Activated CD4-positive, CD25-positive, alpha-beta regulatory T cell treated with anti-CD3 and anti-CD28 coated beads, Interleukin-2, amount 50 U/mL, for 72 hours (primary cell): ENCODE data around the gene MYO1E.

ENCODE experiments used
- DNase-seq: peaks from one replicate; pipeline ENCODE4 v3.0.0; 2021

The MYO1E gene

GRCh38 chr15:59385171-59385570 is 12.5 kb upstream of the MYO1E start:
- DNase-seq: no peak

GRCh38 chr15:59384507-59384906 is 11.8 kb upstream of the MYO1E start:
- DNase-seq: no peak

DNA sequence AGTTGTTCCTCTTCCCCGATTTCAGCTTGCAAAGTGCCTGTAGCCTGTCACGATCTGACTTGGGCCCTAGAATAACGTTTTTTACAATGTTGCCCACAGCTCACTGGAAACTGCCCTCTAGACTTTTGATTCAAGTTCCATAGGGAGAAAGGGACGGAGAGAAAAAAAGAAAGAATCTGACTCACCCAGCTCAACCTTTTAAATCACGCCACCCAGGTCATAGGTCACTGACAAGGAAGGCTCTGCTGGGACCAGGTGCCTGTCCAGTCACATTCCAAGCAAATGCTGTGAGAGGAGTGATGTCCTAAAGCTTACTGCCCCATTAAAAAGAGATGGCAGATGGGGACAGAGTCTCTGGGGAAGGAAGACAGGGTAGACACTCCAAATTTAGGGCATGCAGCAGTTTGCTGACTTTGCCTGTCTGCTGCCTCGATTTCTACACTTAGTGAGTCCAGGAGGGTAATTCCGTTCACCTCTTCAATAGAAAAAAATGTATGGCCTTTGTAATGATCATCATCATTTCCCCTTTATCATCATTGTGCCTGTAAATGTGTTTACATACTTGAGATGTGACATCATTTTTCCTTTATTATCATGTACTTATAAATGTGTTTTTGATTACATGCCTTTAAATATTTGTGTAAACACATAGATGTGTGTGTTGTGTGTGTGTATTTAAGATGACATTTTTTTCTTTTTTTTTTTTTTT is 8.4 kb upstream of the MYO1E start:
- no peak for DNase-seq

GRCh38 chr15:59379531-59379930 is 6.9 kb upstream of the MYO1E start:
- no peak for DNase-seq

GRCh38 chr15:59378855-59379254 is 6.2 kb upstream of the MYO1E start:
- DNase-seq: no peak

- DNase-seq: no peak
Measured at GRCh38 chr15:59377924-59378323, 5.3 kb upstream of the MYO1E start.

- DNase-seq: no peak
Measured at GRCh38 chr15:59376733-59377132, 4.1 kb upstream of the MYO1E start.

DNA sequence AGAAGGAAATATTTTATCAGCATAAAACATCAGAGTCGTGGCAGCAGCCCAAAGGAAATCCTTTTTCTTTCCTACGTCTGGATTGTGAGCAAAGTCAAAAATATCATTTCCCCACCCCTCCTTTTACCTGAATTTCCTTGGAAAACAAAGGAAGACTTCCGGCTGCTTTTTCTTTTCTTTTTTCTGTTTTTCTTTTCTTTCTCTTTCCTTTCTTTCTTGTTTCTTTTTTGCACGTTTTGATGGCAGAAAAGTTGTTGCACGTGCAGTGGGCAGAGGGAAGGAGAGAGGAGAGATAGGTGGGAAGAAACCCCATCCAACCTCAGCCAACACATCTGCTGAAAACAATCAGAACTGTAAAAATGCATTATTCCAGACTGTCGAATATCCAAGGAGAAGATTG is 544 bp upstream of the MYO1E start:
- no peak for DNase-seq

GRCh38 chr15:59371458-59372351 is 966 bp downstream of the MYO1E start:
- DNase-seq: no peak

DNA sequence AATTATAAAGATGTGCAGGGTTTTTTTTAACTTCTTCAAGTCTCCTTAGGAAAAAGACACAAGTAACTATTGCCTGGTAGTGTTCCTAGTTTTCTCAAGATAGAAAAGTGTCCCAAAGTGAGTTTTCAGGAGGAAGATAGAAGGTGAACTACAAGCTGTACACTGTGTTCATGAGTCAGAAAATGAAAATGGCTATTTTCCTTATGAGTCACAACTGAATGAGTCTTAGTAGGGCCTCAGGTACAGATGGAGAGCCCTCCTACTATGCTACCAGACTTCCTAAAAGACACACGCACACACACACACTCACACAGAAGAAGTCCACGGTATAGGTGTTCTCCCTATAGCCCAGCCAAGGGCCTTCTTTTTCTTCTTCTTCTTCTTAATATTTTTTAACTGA is 3.1 kb downstream of the MYO1E start:
- DNase-seq: no peak

DNA sequence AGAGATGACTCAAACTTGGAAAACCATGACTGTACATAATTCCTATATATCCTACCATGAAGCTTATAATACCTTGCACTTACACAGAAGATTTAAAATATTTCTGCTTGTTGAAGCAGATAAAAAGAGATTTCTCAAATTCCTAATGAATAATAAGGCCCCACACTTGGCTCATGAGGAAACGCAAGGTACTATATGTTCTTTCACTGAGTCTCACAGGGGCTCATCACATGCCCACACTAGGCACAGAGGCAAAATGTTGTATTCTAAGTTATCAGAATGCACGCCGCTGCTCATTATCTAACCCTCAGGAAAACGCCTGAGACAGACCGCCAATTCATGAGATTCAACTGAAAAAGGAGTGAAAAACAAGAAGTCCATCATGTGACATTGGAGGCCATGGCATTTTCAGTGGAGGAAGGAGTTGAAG is 5.6 kb downstream of the MYO1E start:
- no peak for DNase-seq

DNA sequence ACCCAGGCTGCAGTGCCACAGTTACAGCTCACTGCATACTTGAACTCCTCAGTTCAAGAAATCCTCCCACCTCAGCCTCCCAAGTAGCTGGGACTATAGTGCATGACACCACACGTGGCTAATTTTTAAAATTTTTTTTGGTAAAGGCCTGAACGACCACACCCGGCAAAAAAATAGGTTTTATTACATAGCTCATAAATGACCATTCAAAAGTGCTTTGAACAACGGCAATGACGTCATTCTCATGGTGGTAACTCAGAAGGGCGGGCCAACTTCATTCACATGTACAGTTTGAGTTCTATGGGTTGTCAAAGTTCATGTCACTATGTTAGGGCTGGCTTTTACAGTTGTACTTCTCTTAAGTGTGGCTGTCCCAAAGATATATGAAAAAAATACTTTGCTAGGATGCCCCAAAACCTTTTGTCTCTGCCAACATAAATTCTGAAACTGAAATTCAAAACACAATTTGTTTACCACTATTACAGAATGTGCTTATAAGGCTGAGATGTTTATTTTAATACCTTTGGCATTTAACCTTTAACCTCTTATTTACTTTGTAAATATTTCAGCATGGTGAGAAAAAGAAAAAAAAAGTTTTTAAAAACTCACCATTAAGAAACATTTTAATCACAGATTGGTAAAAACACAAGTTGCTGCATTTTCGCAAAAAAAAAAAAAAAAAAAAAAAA is 6.2 kb downstream of the MYO1E start:
- DNase-seq: no peak

DNA sequence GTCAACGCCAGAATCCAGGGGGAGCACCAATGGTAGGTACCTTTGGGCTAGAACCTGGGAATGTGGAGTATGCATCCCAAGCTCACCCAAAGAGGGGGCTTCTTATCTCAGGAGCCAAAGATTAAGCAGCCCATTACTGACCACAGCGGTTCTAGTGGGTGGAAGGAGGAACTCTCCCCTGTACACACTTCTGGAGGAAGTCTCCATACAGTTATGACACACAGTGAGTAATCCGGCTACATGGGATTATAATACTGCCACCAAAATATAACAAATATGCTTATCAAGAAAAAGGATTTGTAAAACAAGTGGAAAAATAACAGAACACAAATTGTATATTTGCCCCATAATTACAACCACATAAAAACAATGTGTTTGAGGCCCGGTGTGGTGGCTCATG is 8.4 kb downstream of the MYO1E start:
- no peak for DNase-seq

DNA sequence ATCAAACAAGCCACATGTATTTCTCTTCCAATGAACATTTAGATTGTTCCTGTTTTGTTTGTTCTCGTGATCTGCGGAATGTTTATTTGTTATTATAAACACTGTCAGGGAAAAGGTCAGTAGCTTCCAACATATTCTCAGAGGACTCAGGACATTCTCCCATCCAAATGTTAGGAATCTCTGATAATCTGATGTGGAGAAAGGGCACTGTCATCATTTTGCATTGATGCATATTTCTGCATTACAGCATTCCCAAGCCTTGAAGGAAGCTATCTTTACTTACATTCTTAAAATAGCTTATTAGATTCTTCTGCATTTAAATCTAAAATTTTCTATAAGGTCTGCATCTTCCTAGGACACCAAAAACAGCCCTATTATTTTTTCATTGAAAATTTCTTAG is 10.3 kb downstream of the MYO1E start:
- DNase-seq: no peak

DNA sequence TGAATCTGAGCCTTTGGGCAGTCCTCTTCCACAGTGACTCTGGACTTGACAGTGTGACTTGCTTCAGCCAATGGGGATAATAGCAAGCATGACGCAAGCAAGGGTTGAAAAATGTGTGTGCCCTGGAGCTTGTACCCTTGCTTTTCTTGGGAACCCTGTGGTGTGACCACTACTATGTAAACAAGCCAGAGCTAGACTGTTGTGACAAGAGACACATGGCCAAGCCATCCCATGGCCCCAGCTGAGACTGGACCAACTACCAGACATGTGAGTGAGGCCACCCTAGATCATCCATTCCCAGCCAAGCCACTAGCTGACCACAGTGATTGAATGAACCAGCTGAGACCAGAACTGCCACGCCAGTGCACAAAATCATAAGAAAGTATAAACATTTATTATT is 11.8 kb downstream of the MYO1E start:
- no peak for DNase-seq

GRCh38 chr15:59360305-59360704 is 12.4 kb downstream of the MYO1E start:
- no peak for DNase-seq

DNA sequence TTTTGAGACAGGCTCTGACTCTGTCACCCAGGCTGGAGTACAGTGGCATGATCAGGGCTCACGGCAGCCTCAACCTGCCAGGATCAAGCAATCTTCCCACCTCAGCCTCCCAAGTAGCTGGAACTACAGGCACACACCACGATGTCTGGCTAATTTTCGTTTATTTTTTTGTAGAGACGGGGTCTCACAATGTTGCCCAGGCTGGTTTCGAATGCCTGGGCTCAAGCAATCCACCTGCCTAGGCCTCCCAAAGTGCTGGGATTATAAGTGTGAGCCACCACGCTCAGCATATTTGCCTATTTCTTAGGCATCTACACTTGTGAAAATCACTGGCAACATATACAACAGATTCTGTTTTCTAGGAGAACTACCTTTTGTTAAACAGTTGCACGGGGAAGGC is 16.9 kb downstream of the MYO1E start:
- DNase-seq: no peak

DNA sequence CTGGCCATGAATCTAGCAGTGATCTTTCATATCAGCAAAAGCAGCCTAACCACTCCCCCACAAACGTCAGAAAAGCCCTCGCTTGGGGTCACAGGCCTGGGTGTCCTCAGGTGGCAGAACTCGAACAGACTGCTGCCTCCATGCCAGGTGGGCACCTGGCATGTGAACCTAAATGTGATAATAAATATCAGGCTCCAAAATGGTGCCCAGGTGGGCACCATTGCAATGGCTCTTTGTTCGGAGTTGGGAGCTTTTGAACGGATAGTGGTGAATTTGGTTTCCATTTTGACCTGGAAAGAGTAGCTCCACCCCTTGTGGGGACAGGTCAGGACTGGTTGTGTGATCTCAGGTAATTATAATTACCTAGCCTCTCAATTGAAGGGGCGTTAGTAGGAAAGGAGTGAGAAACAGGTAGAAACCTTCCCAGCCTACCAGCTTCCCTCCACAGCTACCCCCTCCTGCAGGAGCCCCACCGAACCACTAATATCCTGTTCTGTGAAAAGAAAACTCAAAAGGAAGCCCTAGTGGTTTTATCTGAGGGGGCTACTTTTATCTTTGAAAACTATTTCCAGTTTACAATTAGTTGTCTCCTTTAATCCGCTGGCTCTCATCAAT is 18.1 kb downstream of the MYO1E start:
- DNase-seq: no peak

DNA sequence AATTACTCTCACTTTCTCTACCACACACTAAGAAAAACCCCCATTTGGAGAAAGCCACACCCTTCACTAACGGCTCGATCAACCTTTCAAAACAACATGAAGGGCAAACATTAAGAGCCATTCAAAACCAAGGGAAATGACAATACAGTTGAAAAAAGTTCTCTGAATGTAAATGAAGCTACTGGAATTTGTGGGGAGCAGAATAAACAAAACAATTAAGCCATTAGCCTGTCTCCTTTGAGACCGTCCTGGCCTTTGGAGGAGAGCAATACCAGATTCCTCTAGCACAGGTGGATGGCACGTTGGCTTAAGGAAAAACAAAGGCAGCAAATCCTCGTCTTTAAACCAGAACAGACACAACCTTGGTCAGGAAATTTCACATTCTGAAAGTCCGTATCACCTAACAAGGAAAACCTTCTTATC is 18.7 kb downstream of the MYO1E start:
- no peak for DNase-seq

- no peak for DNase-seq
Measured at GRCh38 chr15:59352683-59353082, 20.0 kb downstream of the MYO1E start.

DNA sequence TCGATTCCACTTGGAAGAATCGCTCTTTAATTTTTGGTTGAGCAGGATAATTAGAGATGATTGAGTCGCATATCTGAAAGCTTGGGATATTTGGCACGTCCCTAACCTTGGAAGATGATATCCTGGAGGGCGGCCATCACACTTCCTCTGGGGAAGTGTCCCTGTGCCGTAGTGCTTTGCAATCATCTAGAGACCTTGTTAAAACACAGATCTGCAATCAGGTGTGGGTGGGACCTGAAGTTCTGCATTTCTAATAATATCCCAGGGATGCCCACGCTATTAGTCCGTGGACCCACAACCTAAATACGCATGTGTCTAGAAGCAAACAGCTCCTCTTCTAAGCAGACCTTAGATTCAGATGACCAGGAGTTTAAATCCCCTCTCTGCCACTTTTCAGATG is 20.5 kb downstream of the MYO1E start:
- no peak for DNase-seq

DNA sequence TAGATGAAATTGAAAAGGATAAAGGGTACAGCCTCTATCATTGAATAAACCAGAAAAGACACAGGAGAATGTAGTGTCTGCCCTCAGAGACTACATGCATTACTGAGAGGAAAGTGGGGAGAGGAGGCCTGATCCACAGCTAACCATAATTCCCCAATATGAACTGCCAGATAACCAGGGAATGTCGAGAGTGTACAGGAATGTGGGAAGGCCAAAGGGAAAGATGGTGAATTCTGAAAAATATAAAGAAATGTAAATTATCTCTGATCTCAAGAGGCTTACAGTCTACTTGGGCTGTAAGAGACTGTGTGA is 22.3 kb downstream of the MYO1E start:
- DNase-seq: no peak

- no peak for DNase-seq
Measured at GRCh38 chr15:59349680-59350420, 22.8 kb downstream of the MYO1E start.
